Midbrain (tissue), 1 donor: ENCODE data around the gene SCUBE2.
"Not testable (repeated sequence)": the region's sequence is repeated elsewhere in the genome, so short reads cannot be mapped to it uniquely, and the experiment has no call there.

Source experiments
- DNase-seq: peaks from one replicate; lab custom pipeline; 2025; lab: John Stamatoyannopoulos, UW

SCUBE2 gene

DNA sequence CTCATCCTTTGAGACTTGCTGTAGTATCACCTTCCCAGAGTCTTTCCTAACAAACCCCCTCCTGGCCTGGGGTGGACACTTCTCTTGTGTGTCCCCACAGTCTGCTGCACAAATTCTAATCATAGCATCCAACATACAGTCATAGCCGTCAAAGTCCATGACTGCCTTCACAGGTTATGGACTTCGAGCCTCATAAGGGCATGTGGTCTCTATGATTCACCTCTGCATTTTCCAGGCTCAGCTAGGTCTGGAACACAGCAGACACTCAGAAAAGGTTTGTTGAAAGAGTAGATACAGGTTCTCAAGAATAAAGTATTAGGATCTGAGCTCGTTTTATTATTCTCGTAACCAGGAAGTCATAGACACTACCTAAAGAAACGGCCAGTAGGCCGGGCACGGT is 13.2 kb upstream of the SCUBE2 start:
- no peak for DNase-seq

DNA sequence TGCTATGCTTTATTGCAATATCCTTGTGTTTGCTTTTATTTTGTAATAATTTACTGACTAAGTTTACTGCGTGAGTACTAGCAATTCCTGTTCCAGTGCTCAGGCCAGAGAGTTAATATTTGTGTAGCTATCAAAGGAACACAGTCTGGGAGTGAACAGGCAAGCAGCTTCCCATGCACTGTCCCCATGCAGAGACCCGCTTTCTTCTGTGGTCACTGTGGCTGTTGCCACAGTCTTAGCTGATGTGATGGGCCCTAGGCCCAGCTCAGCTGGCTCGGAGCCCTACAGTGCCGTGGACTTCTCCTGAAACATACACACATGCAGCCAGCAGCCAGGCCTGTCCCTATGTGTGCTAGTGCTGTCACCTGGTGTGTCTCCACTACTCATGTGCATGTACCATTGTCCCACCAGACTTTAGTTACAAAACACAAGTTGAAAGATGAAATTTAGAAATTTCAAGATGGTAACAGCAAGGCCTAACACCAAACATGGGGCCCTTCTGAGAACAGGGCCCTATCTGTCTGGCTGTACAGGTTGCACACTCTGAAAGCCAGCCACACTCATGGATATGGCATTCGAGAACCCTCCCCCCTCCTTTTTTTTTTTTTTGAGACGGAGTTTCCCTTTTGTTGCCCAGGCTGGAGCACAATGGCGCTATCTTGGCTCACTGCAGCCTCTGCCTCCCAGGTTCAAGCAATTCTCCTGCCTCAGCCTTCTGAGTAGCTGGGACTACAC is 12.3 kb upstream of the SCUBE2 start:
- no peak for DNase-seq

DNA sequence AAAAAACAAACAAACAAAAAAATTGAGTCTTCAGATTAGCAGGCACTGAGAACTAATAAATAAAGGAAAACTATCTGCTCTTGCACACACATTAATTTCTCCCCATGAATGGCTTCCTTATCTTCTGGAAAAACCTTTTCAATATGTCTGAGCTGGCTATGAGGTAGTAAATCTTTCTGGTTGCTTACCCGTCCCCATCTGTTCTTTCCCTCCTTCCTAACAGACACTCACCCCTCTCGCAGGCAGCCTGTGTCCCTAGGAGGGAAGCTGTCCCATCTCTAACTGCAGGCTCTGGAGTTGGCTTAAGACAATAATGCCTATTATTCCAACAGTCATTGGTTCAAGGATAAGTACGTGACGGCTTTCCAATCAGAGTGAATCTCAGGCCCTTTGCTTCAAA is 8.2 kb upstream of the SCUBE2 start:
- DNase-seq, result no peak

DNA sequence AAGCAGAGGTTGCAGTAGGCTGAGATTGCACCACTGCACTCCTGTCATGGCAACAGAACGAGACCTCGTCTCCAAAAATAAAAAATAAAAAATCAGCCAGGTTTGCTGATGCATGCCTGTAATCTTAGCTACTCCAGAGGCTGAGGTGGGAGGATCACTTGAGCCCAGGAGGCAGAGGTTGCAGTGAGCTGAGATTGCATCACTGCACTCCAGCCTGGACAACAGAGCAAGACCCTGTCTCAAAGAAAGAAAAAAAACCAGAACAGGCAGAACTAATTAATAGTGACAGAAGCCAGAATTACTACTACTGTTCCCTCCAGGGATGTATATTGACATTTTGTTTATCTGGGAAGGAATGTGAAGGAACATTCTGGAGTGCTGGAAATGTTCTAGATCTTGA is 7.1 kb upstream of the SCUBE2 start:
- DNase-seq, result not testable (repeated sequence)

DNA sequence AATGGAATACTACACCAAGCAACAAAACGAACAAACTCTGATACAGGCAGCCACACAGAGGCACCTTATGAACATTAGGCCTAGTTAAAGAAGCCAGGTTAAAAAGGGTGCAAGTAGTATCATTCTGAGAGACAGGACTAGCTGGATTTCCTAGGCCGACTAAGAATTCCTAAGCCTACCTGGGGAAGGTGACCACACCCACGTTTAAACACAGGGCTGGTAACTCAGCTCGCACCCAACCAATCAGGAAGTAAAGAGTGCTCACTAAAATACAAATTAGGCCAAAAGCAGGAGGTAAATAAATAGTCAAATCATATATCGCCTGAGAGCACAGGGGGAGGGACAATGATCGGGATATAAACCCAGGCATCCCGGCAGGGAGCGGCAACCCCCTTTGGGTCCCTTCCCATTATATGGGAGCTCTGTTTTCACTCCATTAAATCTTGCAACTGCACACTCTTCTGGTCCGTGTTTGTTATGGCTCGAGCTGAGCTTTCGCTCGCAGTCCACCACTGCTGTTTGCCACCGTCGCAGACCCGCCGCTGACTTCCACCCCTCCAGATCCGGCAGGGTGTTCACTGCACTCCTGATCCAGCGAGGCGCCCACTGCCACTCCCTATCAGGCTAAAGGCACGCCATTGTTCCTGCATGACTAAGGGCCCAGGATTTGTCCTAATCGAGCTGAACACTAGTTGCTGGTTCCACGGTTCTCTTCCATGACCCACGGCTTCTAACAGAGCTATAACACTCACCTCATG is 6.0 kb upstream of the SCUBE2 start:
- not testable (repeated sequence) for DNase-seq

DNA sequence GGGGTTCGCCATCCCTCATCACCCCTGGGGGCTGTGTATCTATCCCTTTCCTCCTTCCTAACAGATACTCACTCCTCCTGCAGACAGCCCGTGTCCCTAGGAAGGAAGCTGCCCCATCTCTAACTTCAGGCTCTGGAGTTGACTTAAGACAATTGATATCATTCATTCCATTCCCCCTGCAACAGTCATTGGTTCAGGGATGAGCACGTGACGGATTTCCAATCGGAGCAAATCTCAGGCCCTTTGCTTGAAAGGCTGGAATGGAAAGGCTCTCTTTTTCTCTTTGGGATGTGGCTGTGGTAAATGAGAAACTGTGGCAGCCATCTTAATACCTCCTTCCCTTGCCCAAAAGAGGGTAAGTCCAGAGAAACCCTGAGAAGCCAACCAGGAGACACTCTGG is 5.0 kb upstream of the SCUBE2 start:
- no peak for DNase-seq

DNA sequence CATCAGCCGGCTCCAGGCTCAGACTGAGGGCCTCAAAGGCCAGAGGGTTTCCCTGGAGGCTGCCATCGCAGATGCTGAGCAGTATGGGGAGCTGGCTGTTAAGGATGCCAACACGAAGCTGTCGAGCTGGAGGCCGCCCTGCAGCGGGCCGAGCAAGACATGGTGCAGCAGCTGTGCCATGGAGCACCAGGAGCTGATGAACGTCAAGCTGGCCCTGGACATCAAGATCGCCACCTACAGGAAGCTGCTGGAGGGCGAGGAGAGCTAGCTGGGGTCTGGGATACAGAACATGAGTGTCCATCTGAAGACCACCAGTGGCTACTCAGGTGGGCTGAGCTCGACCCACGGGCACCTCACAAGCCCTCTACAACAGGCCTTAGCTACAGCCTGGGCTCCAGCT is 4.0 kb upstream of the SCUBE2 start:
- DNase-seq, result no peak

DNA sequence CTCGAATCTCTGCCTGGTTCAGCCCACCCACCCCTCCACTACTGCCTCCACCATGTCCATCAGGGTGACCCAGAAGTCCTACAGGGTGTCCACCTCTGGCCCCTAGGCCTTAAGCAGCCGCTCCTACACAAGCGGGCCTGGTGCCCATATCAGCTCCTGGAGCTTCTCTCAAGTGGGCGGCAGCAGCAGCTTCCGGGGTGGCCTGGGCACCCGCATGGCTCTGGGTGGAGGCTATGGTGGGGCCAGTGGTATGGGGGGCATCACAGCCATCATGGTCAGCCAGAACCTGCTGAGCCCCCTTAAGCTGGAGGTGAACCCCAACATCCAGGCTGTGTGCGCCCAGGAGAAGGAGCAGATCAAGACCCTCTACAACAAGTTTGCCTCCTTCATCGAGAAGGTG is 3.0 kb upstream of the SCUBE2 start:
- no peak for DNase-seq

DNA sequence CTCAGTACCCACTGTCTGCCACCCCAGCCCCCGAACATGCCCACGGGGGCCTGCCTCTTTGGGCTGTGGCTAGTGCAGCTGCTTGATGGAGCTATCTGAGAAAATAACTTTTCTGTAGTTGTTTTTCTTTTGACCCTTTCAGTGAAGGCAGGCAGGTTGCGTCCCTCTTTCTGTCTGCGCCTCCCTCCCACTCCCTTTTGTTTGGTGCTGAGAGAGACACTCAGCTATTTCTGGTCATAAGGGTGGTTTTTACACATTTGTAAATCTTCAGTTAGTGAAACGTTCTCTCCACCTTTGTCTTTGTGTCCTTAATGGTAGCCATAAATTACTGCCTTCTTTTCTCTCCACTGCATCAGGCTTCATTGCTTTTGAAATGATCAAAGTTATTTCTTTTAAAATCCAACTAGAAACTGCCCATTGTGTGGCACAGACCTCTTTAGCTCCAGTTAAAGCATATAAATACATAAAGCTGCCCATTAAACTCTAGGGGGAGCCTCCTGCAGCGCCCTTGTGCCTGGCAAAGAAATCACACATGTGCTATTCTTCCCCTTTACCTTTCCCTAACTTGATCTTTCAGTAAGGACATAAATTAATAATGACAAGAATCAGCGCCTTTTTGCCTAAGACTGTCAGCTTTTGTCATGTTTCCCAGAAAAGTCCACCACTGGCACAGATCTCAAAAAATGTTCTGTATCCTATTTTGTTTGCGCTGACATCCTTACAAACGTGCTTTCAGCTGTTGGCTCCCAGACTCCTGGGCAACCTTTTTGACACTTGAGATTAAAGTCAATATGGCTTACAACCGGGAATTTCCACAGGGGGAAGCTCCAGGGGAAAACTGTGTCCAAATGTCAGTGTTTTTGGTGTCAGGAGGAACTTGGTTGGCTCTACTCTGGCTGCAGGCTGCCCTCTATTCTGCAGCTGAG is 1.7 kb upstream of the SCUBE2 start:
- no peak for DNase-seq

DNA sequence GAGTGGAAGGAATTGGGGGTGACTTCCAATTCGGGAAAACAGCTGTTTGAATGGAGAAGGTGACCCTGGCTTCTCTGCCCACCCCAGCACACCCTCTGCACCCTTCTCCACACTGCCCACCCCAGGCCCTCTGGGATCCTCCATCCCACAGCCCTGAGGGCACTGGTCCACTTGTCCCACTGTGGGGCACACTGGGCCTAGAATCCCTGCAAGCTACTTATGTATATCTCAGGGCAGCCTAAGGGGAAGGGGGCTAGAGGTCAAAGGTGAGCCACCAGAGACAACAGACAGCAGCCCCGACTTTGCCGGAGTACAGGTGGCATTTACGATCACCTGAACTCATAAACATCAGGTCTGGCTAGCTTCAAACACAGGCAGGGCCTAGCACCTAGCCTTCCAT is 673 bp upstream of the SCUBE2 start:
- no peak for DNase-seq

DNA sequence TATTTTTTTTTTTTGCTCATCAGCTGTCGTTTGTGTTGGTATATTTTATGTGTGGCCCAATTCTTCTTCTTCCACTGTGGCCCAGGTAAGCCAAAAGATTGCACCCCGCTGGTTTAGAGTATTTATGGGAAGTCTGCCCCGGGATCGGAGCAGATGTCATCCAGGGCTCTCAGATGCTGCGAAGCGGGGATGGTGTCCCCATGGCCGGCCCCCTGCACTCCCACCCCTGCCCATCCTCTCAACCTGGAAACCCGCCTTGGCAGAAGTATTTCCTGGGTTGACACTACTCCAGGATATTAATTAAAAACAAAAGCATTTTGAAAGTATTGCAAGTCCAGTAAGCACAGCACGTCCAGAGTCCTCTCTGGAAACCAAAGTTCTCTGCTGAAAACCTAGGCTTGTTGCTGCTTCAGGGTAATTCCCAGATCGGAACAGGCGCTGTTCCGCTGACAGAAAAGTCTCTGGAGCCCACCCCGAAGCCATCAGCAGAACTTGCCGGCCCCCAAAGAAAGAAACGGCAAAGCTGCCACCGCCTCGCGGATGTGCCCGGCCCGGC is 833 bp downstream of the SCUBE2 start:
- DNase-seq, result no peak

DNA sequence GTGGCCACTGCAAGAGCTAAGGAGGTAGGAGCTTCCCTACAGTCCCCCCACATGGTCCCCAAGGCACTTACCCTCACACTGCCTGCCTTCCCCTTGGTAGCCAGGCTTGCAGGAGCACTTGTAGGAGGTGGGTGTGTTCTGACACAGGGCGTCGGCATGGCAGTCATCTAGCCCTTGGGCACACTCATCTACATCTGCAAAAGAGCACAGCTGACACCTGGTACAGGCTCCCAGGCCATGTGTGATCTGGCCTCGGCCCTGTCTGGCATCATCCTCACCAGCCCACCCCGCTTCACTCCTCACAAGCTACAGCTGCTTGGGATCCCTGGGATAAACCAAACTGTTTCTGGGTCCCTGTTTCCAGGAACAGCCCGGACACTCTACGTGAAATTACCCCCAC is 1.8 kb downstream of the SCUBE2 start:
- no peak for DNase-seq

DNA sequence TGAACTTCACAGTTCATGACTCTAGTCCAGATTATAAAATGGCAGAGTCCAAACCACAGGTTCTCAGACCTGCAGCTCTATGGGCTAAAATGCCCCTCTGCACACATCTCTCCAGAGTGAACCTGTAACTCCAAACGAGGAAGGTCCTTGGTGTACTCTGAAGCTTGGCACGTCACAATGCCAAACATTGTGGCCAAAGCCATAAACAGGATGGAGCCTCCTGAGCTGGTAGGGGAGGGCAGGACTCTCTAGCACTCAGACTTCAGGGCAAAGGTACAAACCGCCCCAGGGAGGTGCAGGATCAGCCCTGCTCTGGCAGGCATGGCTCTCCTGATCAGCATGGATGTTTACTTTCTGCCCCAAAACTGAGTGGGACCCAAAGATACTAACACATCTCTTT is 2.3 kb downstream of the SCUBE2 start:
- DNase-seq, result no peak

DNA sequence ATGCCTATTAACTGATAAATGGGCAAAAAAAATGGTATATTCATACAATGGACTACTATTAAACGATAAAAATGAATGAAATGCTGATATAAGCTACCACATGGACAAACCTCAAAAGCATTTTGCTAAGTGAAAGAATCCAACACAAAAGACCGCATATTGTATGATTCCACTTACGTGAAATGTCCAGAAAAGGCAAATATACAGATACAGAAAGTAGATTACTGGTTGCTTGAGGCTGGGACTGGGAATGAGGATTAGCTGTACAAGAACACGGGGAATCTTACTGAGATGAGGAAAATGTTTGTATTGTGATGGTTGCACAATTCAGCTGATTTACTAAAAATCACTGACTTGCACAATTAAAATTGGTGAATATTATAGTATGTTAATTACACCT is 8.8 kb downstream of the SCUBE2 start:
- no peak for DNase-seq

DNA sequence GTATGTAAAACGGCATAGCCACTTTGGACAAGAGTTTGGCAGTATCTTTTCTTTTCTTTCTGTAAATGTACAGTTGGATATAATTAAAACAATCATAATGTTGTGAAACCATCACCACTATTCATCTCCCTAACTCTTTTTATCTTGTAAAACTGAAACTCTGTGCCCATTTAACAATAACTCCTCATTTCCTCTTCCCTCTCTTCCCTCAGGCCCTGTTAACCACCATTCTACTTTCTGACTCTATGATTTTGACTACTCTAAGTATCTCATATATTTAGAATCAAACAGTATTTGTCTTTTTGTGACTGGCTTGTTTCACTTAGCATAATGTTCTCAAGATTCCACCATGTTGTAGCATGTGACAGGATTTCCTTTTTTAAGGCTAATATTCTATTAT is 10.2 kb downstream of the SCUBE2 start:
- DNase-seq, result no peak

DNA sequence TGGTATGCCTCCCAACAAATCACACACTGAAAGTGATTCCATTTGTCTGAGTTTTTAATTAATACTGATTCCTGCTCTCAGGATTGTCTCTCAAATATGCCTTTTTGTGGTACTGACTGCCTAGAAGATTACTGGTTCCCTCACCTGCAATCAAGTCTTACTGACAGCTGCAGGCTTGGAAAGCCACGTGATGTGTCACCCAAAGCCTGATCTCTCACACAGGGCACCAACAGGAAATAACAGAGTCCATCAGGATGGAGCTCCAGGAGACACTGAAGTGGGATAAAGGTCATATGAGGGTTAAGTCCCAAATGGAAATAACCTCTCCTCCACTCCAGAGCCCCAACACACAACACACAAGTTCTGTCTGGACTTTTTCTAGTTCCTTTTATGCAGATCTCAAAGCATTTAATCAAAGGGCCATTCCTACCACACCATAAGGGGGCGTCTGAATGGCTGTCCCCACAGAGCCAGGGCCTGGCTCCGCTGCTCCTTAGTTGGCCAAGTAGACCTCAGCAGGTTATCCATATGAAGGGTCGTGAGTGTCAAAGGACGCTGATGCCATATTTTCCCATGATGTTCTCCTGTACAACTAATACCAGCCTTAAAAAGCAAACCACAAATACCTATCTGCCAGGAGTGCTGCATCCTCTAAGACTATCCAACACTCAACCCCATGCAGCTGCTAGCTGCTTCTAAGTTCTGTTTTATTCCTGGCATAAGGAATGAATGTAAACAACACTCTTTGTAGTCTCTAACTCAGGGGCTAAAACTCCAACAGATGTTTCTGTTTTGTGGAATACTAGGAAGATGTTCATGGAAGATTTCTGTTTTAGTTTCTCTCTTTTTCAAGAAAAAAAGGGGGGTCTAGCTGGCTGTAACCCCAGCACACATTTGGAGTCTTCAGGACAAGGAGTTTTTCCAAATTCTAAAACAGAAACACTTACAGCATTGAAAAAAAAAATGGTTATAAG is 13.0 kb downstream of the SCUBE2 start:
- no peak for DNase-seq

DNA sequence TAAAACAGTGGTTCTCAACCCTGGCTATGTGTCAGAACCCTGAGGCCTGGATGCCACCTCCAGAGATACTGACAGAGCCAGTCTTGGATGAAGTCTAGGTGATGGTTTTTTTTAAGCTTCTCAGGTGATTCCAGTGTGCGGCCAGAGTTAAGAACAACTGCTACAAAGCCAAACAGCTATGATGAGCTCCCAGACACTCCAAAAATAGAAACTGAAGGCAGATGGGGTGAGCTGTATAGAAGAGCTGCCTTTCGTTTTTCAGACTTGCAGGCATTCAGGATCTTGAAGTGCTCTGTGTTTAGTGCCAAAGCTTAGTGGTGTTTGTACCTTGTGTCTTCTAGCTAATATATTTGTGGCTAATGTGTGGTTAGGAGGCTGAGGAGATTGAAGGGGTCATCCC is 14.2 kb downstream of the SCUBE2 start:
- DNase-seq, result peak; percentile 4

DNA sequence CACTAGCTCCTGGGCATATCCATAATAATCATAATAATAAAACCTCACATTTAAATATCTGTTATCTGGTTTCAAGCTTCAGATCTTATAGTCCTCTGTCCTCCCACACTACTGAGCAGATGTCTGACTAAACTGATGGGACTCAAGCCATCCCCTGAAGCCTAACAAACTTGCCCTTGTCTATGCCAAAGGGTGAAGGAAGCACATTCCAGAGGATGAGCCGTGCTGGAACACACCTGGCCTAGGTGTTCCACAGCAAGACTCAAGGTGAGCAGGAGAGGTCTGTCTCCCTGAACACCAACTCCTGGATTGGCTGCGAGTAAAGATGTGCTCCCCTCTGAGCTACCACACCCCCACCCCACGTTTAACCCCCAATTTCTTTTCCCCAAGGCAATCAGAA is 14.7 kb downstream of the SCUBE2 start:
- DNase-seq, result no peak

DNA sequence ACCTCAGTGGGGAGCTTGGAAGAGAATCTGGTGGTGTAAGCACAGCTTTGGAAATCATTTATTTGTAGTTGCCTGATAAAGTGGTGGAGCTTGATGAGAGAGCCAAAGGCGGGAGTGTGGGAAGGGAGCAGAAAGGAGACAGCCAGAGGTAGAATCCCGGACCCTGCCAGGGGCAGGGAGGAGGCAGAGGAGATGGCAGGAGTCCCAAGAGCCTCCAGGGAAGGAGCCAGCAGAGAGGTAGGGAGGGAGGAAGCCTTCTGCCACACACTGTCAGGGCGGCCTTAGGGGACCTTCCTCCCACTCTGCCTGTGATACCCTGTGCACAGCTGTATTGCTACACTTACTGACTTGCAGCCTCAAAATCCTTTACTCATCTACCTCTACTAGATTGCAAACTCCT is 15.4 kb downstream of the SCUBE2 start:
- no peak for DNase-seq

DNA sequence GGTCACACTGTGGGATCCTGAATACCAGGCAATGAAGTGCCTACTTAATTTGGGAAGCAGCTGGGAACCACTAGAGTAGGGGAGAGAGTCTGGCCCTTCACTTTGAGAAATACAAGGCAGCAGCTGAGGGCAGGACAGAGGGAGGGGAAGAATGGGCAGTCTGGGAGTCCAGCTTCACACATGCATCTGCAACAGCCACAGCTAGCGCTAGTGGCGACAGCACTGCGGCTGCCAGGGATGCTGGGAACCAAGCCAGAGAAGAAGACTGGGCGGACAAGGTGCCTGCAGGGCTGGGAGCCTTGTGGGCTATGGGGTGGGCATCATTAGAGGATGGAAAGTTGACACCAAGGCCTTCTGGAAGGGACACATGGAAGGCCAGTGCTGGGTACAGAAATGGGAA is 15.8 kb downstream of the SCUBE2 start:
- DNase-seq, result no peak

DNA sequence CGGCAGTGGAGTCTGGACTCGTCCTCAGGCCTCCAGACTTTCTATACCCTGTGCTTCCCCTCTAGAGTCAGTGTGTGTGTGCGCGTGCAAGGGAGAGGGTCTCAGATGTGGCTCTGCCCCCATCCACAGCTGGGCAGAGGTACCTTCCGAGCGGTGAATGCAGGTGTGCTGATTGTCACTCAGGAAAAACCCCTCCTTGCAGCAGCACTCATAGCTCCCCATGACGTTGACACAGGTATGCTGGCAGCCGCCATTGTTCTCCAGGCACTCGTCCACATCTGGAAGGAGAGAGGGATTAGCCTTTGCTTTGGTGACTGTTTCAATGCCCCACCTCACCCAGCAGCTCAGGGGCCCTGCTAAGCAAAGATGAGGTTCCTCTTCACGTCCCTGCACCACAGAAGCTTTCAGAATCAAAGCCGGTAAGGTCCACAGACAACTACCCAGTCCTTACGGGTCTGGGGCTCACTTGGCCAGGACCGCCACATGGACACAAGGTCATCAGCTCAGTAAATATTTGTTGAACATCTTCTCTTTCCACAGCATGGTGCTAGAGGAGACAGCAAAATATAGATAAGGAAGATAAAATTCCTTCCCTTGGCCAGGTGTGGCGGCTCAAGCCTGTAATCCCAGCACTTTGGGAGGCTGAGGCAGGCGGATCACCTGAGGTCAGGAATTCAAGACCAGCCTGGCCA is 16.9 kb downstream of the SCUBE2 start:
- no peak for DNase-seq
